Stimulated activated naive CD4-positive, alpha-beta T cell treated with Interleukin-2 at 50 U/mL for 16 hours (primary cell): ENCODE results near the gene SKAP1.
A peak's percentile ranks its signal among the peaks of the same experiment; 100 is the strongest.
"Not testable (repeated sequence)": the region's sequence is repeated elsewhere in the genome, so short reads cannot be mapped to it uniquely, and the experiment has no call there.

Experiments
- DNase-seq: peaks from one replicate; lab custom pipeline; 2025; lab: John Stamatoyannopoulos, UW

Gene SKAP1

DNA sequence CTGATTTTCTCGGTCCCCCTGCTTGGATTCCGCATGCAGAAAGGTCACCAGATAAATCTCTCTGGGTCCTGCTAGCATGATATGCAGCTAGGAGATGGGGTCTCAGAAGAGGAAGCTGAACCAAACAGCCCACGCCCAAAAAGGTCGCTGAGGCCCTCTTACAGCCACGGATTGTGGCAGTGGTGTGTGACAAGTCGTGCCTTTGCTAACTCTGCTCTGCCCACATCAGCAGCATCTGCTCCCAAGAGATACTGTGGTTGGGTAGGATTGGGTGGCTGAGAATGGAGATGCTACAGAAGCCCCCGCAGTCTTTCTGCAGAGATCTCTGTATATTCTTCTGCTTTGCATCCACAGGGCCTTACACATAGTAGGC, 15.2 kb upstream of the SKAP1 start:
- DNase-seq, result no peak

DNA sequence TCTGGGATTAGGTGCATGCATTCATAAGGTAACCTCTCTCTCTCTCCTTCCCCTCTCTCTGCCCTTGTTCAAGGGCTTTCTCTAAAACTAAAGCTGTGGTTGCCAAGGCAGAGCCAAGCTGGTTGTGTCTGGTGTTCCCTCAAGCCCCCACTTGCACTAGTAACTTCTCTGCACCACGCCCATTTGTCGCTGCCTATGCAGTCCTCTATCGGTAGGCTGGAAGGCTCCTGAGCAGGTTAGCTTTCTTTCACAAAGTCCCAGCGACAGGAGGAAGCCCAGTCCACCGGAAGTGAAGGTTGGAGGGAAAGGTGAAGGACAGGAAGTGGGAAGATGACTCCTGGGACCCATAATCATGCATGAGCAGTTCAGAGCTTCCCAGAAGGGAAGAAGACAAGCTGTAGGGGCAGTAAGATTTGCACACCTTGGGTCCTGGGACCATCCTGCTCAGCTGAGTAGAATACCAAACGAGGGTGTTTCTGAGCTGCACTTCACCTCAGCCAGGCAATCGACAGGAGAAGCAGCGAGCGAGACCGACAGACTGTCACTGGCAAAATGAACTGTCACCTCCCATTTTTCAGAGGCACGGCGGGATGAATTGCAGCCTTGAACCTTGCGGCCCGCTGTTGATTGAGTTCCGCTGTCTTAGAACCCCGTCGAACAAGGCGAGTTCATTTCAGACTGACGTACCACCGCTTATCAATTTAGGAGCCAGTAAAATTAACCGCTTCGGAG, 14.7 kb upstream of the SKAP1 start:
- DNase-seq, result peak; percentile 6

DNA sequence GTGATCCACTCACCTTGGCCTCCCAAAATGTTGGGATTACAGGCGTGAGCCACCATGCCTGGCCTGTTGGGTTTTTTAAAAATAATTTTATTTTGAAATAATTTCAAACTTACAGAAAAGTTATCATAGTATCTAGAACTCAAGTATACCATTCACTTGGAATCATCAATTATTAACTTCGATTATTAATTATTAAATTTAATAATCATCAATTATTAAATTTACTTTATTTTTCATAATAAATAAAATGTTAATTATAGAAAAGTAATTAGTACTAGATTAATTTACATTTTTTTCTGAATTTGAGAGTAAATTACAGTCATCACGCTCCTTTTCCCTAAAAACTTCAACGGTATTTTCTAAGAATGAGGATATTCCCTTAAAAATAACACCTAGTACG, 13.7 kb upstream of the SKAP1 start:
- no peak for DNase-seq

DNA sequence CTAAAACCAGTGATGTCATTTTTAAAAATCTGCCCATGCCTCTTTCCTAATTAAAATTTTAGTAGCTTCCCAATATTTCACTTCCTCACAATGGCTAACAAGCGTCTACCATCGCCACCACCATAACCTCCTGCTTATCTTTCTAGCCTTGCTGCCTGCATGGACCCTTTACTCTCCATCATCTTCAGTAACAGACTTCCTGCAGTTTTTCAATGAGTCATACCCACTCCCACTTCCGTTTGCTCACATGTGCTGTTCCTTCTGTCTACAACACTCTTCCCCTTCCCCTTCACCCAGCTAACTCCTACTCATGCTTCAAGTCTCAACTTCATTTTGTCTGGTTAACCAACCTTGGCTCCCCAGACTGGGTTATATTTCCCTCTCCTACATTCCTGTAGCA, 12.8 kb upstream of the SKAP1 start:
- no peak for DNase-seq

DNA sequence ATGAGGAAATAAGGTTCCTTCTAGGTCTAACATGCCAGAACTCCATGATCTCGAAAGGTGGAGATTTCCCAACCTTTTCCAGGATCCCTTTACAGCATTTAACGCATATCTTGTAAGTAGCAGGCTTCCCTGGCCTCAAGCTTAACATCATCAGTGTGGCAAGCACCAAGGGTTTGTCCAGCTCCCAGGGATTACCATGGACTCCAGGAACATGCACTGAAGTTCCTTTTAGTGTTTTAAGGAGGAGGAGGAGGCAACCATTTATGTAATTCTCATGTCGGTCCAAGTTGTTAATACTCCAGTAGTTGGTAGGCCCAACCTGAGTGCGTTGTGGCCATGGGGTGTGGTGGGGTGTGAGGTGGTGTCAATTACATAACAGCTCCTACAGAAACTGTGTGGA, 11.8 kb upstream of the SKAP1 start:
- DNase-seq, result no peak

DNA sequence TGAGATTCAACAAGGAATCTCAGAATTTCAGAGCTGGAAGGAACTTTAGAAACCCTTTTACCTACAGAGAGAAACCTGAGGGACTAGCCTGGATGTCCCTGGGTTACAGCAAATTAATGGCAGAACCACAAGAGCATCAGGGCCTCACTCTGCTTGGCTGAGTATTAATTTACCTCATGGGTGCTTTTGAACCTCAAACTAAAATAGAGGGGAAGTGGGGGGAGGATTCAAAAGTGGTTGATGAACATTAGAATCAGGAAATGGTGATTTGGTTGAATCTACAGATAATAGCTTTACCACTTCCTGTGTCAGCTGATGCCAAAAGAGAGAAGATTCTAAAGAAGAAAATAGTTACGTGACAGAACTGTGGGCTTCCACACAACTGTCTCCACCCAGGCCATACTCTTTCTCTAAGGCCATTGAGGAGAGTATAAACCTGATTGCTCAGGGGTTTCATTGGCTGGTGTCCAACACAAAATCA, 11.3 kb upstream of the SKAP1 start:
- no peak for DNase-seq

DNA sequence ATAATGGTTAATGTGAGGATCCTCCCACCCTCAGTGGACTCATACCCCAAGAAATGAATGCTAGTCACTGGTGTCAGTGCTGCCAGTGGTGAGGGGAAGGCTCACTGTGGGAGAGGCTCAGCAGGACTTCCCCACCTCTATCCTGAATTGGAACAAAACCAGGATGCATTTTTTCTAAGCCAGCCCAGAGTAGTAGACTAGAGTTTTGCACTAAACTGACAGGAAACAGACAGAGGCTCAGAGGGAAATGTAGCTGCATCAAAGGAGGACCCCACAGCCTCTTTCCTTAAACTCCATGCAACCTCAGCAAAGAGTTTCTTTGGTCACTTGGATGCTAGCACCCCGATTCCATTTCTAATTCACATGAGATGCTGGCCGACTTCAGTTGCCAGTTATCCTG, 10.7 kb upstream of the SKAP1 start:
- no peak for DNase-seq

DNA sequence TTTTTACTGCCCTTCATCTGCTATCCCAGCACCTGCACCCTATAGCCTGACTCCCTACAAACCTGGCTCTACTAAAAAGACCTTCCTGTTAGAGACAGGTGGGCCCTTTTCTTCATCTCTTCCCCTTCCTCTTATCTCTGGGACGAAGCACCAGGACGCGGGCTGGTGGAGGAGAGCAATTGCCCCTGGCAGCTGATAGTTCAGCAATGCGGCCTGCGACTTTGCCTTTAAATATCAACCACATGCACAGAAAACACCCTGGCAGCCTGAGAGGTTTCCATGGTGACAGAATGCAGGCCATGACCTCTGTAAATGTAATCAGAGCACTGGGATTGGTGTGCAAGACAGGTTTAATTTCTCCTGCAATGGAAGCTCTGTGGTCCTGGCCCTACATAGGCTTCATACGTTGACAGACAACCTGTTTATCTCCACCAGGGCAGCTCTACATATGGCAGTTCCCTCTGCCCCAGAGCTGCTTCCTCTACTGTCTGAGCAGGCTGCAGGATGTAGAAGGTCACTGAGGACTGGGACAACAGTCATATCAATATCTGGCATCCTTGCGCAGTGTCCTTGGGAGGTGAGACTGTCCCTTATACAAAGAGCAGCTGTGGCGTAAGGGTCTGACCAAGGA, 10.0 kb upstream of the SKAP1 start:
- peak; percentile 31 for DNase-seq

DNA sequence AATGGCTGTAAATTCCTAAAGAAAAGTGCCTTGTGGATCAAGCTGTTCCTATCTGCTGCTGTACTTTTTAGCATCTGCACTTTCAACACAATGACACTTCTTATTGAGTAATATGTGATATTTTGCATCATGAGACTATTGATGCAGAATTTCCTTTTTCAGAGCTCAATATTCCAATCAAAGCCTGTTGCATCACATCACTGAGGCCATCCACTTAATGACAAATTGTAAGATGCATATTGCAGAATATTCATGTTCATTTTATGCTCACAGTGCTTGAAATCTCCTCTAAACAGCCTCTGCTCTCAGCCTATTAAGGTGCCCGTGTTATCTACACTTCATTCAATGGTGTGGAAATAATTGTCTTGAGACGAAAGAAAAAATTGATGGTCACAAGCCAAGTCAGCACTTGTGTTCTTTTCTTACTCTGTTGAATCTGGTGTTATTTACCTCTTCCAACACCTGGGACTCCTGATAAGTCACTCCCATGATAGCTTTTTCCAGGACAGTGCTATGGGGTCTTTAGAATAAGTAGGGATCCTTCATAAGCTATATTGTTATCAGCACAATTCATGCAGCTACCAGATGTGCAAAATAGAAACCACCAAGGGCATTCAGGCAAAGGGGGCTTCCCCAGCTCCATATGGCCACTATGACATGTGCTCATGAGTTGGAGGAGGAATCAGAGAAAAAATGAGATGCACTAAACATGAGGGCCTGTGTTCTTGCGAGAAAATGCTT, 9.3 kb upstream of the SKAP1 start:
- peak; percentile 11 for DNase-seq

DNA sequence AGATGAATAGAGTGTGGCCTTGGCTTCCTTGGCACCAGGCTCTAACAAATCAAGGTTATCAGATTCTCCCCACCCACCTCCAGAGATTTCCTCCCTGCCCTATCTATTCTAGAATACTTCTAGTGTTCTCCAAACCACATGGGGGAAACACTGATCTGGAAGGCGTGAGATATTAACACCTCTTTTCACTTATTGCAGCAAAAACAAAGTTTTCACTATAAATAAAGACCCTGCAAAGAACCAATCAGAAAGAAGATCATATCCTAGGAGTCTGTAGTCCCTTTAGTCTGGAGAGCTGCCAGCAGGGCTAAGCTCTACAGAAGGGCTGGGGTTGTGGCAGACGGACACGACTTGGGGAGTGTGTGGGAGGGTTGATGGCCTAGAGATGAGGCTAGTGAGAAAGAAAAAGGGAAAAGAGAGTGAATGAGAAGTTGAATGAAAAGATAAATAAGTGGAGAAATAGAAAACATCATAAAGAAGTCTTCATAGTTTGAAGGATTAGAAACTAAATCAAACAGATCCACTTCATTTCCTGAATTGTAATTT, 8.6 kb upstream of the SKAP1 start:
- no peak for DNase-seq

DNA sequence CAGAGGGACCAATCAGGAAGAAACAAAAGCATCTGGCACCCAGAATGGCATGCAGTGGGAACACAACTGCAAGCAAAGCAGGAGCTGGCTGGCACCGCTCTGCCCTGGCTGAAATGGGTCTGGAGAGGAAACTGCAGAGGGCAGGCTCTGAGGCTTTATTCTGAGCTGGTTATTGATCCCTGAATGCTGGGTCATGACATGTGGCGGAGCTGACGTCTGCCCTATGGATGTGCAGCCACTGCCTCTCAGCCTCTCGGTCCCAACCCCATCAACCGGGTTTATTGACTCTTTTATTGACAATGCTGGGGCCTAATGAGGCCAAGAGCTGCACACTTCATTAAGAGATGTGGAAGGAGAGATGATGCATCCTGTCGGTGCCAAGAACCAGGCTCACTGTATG, 3.9 kb upstream of the SKAP1 start:
- DNase-seq, result no peak

DNA sequence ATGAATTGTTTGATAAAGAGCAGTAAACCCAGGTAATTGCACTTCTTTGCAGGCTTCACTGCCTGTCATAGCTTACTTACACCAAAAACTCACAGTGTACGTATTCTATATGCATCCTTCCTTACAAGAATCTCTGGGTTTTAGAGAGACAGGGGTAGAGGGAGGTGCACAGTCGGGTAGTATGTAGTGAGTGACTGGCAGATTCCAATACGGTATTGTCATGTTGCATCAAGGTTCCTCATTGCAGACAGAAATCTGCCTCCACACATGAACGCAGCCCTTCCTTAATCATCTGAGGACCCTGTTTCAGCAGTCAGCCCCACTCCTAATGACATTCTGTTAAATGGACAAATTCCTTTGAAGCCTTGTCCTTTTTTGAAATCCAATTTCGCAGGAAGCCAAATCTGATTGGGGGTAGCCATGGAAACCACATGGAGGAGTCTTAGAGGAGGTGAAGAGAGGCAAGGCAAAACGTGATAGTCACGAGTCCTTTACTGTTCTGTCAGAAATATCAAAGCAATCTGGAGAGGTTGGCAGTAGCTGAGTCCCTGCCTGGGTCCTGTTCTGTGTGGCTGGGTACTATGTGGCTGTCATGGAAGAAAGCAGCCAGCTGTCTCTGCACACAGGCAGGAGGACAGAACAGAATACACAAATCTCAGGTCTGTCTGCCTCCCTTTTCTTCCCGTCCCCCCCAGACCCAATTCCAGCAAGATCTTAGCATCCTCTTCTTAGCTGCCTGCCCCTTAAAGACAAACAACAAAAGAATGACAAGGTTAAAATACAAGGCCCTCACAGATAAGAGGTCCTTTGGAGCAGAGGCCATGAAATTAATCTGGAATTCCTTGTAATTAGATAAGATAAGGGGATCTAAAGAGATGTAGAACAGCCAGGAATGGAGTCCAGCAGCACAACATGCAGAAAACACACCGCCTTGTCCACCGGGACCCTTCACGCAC, 3.1 kb upstream of the SKAP1 start:
- no peak for DNase-seq

DNA sequence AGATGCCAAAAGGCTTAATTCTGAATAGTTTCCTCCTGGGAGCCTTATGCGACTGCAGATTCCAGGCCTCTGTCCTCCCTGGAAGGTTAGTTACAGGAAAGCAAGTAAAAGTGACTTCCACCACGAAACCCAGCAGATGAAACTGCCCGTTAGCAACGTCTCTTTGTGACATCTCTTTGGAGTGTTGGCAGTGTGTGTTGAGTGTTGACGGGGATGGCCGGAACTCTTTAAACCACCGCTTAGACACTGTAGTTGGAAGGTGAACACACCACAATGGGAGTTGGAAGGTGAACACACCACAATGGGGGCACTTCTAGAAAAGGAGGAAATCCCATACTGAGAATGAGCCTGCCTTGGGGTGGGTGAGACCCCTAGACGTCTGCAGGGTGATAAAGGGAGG, 858 bp downstream of the SKAP1 start:
- no peak for DNase-seq

DNA sequence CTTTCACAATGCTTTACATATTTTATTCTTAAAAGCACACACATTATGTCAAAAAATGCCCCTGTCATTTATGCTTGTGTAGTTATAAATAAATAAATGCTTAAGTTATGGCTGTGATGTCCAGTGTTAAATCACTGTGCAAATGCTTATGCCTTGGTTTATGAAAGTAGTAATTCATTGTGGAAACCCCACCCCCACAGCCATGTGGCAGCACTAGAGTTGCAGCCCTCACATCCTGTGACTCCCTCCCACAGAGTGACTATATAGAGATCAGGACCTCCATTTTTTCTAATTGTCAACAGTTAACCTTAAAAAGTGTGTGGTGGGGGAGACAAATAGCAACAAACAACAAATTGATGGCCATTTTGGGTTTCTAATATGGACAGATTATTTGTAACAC, 2.4 kb downstream of the SKAP1 start:
- peak; percentile 64 for DNase-seq

DNA sequence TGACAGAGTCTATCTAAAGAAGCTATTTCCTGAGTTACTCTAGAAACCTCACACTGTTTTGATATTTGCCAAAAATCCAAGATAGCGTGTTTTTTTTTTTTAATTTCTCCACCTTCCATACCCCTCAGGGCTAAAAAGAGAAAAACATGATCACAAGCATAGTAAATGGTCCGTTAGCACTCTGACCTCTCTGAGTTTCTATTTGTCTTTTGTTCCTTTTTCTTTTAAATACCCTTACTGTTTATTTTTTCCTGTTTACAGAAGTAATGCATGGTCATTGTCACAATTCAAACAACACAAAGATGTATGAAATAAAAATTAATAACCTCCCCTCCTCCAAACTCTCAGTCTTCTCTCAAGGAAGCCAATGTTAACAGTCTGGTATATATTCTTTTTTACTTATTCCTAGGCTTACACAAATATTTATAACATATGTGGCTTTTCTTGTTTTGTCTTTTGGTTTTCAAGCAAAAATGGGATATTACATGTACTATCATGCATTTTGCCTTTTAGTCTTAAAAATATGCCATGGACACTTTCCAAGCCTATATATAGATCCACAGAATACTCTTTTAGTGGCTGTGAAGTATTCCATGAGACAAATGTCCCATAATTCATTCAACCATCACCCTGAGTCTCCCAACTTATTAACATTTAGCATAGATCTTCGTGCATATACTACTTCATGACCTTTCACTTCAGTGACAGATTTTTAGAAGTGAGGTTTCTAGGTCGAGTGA, 3.1 kb downstream of the SKAP1 start:
- no peak for DNase-seq

DNA sequence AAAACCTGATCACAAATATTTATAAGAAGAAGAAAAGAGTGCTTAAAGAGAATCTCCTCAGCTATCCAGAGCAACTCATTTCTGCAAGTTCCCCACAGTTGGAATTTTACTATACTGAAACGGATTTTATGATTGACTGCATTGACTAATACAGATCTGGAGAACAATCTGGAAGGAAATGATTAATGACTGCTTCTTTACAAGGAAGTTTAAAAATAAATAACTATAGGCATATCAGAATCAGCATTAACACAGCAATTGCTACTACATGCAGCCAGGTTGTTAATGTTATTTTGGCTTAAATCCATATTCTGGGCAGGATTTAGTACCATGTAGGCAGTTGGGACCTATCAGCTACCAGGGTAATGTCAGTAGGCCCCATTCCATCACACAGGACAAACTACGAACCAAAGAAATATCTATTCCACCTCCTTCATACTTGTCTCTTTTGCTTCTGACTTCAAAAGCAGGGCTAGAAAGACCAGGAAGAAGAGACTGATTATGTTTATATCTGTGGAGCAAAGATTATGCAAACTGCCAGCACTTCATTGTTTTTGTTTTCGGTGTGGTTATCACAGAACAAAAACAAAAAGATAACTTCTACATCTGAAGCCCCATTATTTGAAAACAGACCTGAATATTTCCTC, 3.9 kb downstream of the SKAP1 start:
- no peak for DNase-seq

DNA sequence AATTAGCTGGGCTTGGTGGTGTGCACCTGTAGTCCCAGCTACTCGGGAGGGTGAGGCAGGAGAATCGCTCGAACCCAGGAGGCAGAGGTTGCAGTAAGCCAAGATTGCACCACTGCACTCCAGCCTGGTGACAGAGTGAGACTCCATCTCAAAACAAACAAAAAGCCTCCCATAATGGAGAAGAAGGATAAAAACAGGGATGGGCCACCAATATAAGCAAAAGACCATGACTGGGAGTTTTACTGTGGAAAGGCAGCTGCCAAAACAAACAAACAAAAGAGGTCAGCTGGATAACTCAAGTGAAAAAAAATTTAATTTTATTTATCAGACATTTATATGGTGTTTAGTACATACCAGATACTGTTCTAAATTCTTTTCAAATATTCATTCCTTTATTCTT, 8.0 kb downstream of the SKAP1 start:
- not testable (repeated sequence) for DNase-seq

DNA sequence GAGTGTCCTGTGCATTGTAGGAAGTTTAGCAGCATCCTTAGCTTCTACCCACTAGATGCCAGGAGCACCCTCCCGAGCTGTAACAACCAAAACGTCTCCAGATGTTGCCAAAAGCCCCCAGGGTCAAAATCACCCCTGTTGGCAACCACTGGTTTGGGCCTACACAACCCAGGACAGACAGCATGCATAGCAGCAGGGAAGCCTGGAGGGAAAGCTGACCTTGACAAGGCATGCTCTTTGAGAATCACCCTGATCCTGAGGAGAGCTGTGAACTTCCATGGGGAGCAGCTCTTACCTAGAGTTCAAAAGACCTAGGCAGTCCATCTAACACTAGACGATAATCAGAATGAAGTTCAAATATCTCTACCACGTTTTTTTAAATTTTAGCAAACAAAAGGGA, 9.2 kb downstream of the SKAP1 start:
- no peak for DNase-seq

DNA sequence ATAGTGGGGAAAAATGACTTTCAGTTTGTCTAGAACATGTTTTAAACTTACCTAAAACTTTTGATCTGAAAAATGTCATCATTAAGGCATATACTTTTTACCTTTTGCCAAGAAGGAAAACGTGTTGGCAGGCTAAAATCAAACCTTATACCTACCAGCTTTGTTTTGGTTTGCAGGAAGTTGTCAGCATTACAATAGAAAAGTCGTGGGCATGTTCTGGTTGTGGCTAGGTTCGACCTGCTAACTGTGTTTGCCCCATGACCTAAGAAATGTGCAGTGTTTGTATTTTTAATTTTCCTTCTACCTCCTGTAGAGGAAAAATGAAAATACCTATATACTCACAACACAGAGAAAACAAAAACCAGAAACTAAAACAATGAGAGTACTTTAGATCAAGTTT, 13.0 kb downstream of the SKAP1 start:
- no peak for DNase-seq

DNA sequence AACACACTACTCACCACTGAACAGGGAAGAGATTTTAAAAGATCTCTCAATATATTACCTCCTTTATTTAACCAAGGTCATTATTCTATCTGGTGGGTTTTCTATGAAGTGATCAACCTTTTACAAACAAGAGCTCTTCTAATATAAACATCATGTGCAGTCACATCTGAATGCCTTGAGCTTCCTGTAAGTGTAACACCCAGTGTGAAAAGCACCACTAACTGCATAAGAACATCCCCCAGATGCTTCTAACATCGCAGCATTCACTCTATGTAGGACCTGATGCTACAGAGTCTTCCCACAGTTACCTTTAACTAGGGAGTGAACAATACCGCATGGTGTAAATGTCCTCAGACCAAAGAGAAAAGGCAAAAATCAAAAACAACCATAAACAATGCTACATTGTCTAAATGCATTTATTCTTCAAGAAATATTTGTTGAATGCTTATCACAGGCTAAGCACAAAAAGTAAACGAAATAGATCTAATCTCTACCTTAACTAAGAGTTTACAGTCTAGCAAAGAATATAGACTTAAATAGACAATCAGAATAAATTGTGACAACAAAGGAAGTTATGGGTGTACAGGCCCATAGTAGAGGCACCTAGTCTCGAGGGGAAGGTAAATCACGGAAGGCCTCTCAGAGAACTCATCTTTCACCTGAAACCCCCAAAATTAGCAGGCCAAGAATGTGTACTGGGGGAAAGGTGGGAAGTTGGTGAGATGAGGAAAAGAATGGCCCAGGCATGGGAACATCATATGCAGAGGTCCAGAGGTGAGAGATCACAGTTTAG, 16.2 kb downstream of the SKAP1 start:
- DNase-seq, result no peak
